Measurements from ENCODE around the gene HCFC1R1.

Gene HCFC1R1

GRCh38 chr16:3059041-3059722 is 35.4 kb upstream of the HCFC1R1 start (continued):
- TF ChIP-seq ZNF791 (tag by site-specific recombination; IDR thresholded peaks at IDR 0.05): no peak
- no peak for TF ChIP-seq ZFP69B (tag by site-specific recombination; IDR thresholded peaks at IDR 0.05)
- no peak for TF ChIP-seq SALL2 (tag by site-specific recombination; IDR thresholded peaks at IDR 0.05; ENCODE audit: borderline replicate concordance)
- TF ChIP-seq KLF1 (tag by site-specific recombination; IDR thresholded peaks at IDR 0.05): peak; percentile 58
- TF ChIP-seq, protein P1, sequence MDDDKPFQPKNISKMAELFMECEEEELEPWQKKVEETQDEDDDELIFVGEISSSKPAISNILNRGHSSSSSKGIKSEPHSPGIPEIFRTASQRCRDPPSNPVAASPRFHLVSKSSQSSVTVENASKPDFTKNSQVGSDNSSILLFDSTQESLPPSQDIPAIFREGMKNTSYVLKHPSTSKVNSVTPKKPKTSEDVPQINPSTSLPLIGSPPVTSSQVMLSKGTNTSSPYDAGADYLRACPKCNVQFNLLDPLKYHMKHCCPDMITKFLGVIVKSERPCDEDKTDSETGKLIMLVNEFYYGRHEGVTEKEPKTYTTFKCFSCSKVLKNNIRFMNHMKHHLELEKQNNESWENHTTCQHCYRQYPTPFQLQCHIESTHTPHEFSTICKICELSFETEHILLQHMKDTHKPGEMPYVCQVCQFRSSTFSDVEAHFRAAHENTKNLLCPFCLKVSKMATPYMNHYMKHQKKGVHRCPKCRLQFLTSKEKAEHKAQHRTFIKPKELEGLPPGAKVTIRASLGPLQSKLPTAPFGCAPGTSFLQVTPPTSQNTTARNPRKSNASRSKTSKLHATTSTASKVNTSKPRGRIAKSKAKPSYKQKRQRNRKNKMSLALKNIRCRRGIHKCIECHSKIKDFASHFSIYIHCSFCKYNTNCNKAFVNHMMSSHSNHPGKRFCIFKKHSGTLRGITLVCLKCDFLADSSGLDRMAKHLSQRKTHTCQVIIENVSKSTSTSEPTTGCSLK (tag by site-specific recombination; IDR thresholded peaks at IDR 0.05): no peak
- no peak for TF ChIP-seq GFI1B (tag by site-specific recombination; IDR thresholded peaks at IDR 0.05)
- no peak for TF ChIP-seq ZNF664 (tag by site-specific recombination; IDR thresholded peaks at IDR 0.05)
- TF ChIP-seq PBX3 (CRISPR knock-in tag; IDR thresholded peaks at IDR 0.05): 0 out of 2 replicates have a peak, but pooled peaks have one; percentile 71
- no peak for TF ChIP-seq ZNF214 (tag by site-specific recombination; IDR thresholded peaks at IDR 0.05; ENCODE audit: borderline replicate concordance)
- TF ChIP-seq, protein P2, sequence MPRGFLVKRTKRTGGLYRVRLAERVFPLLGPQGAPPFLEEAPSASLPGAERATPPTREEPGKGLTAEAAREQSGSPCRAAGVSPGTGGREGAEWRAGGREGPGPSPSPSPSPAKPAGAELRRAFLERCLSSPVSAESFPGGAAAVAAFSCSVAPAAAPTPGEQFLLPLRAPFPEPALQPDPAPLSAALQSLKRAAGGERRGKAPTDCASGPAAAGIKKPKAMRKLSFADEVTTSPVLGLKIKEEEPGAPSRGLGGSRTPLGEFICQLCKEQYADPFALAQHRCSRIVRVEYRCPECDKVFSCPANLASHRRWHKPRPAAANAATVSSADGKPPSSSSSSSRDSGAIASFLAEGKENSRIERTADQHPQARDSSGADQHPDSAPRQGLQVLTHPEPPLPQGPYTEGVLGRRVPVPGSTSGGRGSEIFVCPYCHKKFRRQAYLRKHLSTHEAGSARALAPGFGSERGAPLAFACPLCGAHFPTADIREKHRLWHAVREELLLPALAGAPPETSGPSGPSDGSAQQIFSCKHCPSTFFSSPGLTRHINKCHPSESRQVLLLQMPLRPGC (tag by site-specific recombination; IDR thresholded peaks at IDR 0.05): no peak
- TF ChIP-seq, protein P3, sequence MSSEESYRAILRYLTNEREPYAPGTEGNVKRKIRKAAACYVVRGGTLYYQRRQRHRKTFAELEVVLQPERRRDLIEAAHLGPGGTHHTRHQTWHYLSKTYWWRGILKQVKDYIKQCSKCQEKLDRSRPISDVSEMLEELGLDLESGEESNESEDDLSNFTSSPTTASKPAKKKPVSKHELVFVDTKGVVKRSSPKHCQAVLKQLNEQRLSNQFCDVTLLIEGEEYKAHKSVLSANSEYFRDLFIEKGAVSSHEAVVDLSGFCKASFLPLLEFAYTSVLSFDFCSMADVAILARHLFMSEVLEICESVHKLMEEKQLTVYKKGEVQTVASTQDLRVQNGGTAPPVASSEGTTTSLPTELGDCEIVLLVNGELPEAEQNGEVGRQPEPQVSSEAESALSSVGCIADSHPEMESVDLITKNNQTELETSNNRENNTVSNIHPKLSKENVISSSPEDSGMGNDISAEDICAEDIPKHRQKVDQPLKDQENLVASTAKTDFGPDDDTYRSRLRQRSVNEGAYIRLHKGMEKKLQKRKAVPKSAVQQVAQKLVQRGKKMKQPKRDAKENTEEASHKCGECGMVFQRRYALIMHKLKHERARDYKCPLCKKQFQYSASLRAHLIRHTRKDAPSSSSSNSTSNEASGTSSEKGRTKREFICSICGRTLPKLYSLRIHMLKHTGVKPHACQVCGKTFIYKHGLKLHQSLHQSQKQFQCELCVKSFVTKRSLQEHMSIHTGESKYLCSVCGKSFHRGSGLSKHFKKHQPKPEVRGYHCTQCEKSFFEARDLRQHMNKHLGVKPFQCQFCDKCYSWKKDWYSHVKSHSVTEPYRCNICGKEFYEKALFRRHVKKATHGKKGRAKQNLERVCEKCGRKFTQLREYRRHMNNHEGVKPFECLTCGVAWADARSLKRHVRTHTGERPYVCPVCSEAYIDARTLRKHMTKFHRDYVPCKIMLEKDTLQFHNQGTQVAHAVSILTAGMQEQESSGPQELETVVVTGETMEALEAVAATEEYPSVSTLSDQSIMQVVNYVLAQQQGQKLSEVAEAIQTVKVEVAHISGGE (tag by site-specific recombination; conservative IDR thresholded peaks at IDR 0.05; ENCODE audit: low read depth): no peak; the same call in 1 of the 2 replicates
- TF ChIP-seq ZNF114 (tag by site-specific recombination; IDR thresholded peaks at IDR 0.05): no peak
- TF ChIP-seq ZNF155 (tag by site-specific recombination; IDR thresholded peaks at IDR 0.05): no peak
- TF ChIP-seq ZNF362 (tag by site-specific recombination; IDR thresholded peaks at IDR 0.05): no peak
- TF ChIP-seq ZNF366 (tag by site-specific recombination; conservative IDR thresholded peaks at IDR 0.05): no peak
- no peak for TF ChIP-seq ZNF121 (tag by site-specific recombination; IDR thresholded peaks at IDR 0.05)
- no peak for TF ChIP-seq ZNF830 (tag by site-specific recombination; IDR thresholded peaks at IDR 0.05; ENCODE audit: low read depth)
- no peak for TF ChIP-seq ZNF768 (tag by site-specific recombination; IDR thresholded peaks at IDR 0.05)
- no peak for TF ChIP-seq WT1 (tag by site-specific recombination; IDR thresholded peaks at IDR 0.05)
- TF ChIP-seq ZNF558 (tag by site-specific recombination; IDR thresholded peaks at IDR 0.05): no peak
- TF ChIP-seq ZNF555 (tag by site-specific recombination; conservative IDR thresholded peaks at IDR 0.05): no peak
- TF ChIP-seq ZFP3 (tag by site-specific recombination; IDR thresholded peaks at IDR 0.05; ENCODE audit: low read depth): no peak
- TF ChIP-seq ZNF843 (tag by site-specific recombination; IDR thresholded peaks at IDR 0.05): 0 out of 2 replicates have a peak, but pooled peaks have one; percentile 12
- TF ChIP-seq ZNF600 (tag by site-specific recombination; IDR thresholded peaks at IDR 0.05): no peak
- no peak for TF ChIP-seq ZNF324 (tag by site-specific recombination; IDR thresholded peaks at IDR 0.05)
- TF ChIP-seq ZNF19 (tag by site-specific recombination; IDR thresholded peaks at IDR 0.05; ENCODE audit: low read depth): no peak
- TF ChIP-seq, protein P4, sequence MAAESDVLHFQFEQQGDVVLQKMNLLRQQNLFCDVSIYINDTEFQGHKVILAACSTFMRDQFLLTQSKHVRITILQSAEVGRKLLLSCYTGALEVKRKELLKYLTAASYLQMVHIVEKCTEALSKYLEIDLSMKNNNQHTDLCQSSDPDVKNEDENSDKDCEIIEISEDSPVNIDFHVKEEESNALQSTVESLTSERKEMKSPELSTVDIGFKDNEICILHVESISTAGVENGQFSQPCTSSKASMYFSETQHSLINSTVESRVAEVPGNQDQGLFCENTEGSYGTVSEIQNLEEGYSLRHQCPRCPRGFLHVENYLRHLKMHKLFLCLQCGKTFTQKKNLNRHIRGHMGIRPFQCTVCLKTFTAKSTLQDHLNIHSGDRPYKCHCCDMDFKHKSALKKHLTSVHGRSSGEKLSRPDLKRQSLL (tag by site-specific recombination; IDR thresholded peaks at IDR 0.05): peak; percentile 32; the same call in 1 of the 2 replicates
- TF ChIP-seq ZNF776 (tag by site-specific recombination; IDR thresholded peaks at IDR 0.05; ENCODE audit: borderline replicate concordance): no peak
- TF ChIP-seq SP3 (tag by site-specific recombination; IDR thresholded peaks at IDR 0.05): peak; percentile 60

All from HEK293 (cell line).